ENCODE data around the gene AGBL5.

AGBL5 gene

DNA sequence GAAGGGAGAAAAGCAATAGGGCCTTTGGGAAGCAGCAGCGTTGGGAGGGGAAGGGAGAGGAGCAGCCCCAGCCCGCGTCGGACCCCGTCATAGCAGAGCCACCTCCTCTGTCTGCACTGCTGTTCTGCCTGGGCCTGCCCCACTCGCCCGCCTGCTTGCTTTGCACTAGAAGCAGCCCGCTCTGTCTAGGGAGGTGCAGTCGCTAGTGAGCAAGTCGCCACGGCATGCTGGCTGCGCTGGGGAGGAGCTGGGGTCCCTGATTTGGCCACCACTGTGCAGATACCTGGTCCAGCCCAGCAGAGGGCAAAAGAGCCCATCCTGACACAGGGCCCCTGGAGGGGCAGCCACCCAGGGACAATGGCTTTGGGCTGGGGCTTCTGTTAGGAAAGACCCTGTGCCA is 26.7 kb upstream of the AGBL5 start:
- DNase-seq (ENCODE audit: low read depth): no peak

DNA sequence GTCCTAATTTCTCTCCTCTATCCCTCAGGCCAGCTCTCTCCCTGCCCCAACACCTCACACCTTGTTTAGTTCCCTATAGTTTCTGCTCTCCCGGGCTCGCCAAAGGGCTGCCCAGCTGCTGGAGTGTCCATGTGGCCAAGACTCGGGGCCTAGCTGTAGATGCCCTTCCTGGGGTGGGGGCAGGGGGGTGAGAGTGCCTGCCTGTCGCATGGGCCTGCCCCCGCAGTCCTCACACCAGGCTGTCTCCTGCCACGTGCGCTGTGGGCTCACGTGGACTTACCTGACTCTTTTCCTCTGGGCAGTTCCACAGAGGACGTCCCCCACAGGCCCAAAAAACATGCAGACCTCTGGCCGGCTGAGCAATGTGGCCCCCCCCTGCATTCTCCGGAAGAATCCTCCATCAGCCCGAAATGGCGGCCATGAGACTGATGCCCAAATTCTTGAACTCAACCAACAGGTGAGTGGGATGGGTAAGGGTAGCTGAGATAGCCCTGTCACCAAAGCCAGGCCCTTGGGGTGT is 26.1 kb upstream of the AGBL5 start:
- no peak for DNase-seq (ENCODE audit: low read depth)

DNA sequence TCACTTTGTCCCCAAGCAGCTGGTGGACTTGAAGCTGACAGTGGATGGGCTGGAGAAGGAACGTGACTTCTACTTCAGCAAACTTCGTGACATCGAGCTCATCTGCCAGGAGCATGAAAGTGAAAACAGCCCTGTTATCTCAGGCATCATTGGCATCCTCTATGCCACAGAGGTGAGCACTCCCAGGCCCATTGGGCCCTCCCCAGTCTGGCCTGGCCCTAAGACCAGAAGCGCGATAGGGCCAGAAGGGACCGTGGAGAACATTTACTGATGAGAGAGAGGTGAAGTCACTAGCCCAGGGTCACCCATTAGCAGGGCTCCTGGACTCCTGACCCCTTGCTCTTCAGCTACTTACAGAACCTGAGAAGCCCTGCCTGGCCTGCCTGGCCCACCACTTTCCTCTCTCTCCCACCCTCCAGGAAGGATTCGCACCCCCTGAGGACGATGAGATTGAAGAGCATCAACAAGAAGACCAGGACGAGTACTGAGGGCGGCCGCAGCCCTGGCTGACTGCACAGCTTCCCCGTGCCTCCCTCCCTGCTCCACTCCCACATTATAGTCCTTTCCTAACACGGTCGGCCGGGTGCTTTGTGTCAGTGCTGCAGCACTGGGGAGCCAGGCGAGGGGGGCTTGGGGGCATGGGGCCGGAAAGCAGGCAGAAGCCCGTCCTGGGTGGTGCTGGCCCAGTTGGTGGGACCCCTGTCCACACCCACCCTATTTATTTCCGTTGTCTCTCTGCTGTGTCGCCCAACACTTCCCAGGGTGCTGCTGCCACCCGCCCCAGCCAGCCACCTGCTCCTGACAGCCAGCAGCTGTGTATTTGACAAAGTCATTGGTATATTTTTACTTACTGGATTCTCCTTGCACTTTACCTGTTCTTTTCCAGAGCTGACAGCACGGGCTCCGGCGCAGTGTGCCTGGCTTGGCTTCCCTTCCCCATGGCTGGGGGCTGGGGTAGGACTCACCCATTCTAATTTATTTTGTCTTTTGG is 25.3 kb upstream of the AGBL5 start:
- no peak for DNase-seq (ENCODE audit: low read depth)

DNA sequence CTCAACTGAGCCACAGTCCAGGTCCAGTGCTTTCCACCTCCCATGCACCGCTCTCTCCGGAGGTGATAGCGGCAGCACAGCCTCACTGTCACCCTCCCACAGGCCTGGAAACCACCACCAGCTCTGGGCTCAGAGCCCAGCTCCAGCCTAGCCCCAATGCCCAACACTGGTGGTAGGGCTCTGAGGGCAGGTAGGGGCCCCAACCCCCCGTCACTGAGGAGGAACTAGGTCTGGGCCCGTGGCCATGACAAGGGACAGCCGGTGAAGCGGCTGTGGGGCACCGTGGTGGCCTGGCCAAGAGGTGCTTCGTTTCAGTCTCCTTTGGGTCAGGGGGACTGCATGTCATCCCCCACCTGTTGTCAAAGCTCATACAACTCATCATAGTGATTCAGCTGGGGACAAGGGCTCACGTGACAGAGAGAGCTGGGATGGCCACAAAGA is 24.2 kb upstream of the AGBL5 start:
- DNase-seq (ENCODE audit: low read depth): no peak

DNA sequence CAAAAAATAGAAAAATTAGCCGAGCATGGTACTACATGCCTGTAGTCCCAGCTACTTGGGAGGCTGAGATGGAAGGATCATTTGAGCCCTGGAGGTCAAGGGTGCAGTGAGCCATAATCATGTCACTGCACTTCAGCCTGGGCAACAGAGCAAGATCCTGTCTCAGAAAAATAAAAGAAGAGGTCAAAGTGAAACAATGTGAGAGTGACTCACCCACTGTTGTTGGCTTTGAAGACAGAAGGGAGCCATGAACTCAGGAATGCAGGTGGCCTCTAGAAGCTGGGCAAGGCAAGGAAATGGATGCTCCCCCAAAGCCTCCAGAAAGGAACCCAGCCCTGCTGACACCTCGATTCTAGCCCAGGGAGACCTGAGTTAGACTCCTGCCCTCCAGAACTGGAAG is 22.4 kb upstream of the AGBL5 start:
- DNase-seq (ENCODE audit: low read depth): no peak

DNA sequence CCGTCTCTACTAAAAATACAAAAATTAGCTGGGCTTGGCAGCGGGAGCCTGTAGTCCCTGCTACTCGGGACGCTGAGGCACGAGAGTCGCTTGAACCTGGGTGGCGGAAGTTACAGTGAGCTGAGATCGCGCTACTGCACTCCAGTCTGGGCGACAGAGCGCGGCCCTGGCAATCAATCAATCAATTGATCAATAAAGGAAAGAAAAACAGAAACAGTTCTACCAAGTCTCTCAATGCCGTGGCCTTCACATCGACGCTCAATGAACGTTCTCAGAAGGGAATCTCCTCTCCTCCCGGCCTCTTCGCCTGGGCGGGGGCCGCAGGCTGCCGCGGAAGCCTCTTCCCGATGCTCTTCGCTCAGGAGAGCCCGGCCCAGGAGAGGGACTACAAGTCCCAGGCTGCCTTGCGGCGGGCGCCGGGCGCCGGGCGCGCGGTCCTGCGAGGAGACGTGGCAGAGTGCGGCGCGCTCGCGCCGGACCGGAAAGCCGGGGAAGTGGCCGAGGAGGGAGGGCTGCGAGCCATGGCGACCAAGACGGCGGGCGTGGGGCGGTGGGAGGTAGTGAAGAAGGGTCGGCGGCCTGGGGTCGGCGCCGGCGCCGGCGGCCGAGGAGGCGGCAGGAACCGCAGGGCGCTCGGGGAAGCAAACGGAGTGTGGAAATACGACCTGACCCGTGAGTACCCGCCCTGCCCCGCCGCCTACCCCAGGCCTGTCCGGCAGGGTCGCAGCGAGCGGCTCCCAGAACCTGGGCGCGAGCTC is 18.8 kb upstream of the AGBL5 start, which contains the start of gene TMEM214:
TMEM214 (plus strand) TSS at position 471 of the 758 bp plus-strand sequence; CDS start at position 522, 51 bp downstream.
- peak; percentile 69 for DNase-seq (ENCODE audit: low read depth)

DNA sequence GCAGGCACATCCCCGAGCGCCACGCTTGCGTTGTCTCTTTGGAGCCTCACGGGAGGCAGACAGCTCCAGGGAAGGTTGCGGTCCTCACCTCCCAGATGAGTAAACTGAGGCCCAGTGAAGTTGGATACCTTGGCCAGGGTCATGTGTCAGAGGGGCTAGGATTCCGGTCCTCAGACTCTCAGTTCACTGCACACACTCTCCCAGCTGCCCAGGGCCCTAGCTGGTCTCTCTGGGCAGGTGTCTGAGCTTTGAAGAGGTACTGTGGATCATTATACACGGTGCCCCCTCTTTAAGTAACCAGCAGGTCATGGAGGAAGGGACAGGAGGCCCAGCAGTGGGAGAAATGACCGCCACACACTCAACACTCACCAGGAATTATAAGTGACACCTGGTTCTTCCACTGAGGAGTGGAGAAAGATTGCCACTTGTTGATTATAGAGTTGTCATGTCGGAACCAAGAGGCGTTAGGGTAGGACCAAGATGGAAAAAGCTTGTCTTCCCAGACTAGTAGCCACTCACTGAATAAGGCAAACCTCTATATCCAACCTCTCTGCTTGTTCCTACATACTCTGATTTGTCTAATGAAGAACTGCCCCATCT is 18.1 kb upstream of the AGBL5 start:
- DNase-seq (ENCODE audit: low read depth): no peak

DNA sequence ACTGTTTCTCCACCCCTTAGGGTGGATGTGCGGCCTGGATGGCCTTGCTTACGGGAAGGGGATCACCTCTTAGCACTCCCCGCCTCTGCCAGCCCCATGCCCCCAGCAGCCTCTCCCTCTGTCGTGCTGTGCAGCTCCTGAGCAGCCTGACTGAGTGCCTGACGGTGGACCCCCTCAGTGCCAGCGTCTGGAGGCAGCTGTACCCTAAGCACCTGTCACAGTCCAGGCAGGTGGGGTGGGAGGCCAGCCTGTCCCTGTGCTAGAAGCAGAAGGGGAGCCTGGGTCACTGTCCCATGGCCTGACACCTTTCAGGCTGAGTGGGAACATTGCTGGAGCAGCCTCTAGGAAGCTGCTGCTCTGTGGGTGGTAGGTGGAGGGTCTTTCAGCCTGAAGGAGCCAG is 13.5 kb upstream of the AGBL5 start:
- DNase-seq (ENCODE audit: low read depth): no peak

DNA sequence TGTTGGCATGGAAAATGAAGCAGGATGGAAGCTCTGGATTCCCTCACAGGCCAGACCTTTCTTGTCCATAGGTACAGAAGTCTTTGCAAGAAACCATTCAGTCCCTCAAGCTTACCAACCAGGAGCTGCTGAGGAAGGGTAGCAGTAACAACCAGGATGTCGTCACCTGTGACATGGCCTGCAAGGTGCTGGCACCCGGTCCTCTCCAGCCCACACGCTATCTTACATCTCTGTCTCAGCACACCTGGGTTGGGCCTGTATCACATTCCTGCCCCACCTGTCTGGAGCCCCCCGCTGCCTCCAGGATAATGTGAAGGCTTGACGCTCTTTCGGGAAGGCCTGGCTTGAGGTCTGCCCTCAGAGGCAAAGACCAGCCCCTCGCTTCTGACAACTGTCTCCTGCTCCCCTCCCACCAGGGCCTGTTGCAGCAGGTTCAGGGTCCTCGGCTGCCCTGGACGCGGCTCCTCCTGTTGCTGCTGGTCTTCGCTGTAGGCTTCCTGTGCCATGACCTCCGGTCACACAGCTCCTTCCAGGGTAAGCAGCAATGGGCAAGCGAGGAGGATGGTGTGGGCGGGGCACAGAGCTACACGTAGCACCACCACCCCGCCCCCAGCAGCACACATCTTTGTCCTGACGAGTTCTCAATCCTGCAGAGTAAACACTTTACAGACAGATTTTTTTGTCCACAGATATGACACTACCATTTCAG is 12.7 kb upstream of the AGBL5 start:
- DNase-seq (ENCODE audit: low read depth): no peak

DNA sequence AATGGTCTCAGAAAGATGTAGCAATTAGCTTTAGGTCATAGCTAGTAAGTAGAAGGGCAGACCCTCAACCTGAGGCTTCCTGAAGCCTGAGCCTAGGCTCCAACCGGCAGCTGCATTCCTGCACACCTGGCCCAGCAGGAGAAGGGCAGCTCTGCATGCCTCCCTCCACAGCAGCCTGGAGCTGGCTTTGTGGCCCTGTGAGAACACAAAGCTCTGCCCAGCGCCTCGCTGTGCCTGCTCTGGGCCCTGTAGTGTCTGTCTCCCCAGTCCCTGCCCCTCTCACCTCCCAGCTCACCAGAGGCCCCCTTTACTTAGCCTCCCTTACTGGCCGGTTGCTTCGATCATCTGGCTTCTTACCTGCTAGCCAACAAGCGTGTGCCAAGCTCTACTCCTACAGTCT is 12.0 kb upstream of the AGBL5 start:
- DNase-seq (ENCODE audit: low read depth): no peak

DNA sequence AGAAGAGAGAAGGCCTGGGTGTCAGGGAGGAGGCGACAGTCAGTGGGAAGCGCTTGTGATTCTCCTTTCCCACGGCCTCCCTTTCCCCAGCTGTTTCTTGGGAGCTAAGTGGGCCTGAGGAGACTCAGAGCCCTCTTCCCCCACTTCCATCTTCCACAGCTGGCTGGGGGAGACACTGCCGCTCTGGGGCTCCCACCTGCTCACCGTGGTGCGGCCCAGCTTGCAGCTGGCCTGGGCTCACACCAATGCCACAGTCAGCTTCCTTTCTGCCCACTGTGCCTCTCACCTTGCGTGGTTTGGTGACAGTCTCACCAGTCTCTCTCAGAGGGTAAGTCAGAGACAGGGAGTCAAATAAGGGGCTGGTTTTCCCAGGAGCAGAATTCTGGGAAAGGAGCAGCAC is 11.6 kb upstream of the AGBL5 start:
- no peak for DNase-seq (ENCODE audit: low read depth)

DNA sequence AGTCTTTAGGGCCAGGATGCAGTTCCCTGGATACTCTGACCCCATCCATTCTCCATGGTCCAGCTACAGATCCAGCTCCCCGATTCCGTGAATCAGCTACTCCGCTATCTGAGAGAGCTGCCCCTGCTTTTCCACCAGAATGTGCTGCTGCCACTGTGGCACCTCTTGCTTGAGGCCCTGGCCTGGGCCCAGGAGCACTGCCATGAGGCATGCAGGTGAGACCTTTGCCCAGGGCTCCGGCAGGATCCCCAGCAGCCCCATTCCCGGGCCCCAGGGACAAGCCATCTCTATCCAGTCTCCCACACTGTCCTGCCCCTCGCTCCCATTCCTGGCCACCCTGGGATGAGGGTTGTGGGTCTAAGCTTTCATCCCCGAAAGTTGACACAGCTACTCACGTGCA is 11.2 kb upstream of the AGBL5 start:
- DNase-seq (ENCODE audit: low read depth): no peak

DNA sequence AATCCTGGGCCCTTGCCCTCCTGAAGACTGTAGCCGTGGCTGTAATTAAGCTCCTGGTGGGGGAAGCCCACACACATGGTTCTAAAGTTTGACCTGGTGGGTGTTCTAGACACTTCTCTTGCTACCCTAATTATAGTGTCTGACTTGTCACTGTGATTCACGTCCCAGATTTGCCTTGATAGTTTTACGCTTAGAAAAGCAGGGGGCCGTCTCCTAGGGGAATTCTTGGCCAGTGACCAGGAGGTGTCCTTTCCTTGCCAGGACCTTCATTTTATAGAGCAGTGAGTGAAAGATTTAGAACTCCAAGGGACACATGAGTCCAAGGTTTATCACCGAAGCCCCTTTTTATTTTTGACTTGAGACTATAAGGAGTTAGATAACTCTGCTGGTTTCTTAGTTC is 9.7 kb upstream of the AGBL5 start:
- no peak for DNase-seq (ENCODE audit: low read depth)

DNA sequence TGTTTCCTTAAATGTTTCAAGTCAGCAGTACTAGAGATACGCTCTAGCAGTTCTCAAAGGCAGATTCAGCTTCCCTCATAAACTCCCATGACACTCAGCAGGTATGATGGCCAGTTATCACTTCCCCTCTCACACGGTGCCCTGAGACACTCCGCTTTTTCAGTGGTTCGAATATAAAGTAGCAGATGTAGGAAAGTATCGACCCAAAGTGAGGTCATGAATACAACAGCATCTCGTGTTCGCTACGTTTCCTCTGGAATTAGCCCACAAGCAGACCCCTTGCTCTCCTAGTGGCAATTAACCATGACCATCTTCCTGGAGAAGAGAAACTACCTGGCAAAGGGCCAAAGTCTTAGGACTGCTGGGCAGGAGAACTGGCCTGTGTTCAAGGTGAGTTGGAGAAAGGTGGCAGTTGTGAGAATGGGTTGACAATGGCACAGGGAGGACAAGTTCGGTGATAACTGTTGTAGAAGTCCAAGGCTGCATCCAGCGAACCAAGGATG is 9.3 kb upstream of the AGBL5 start:
- no peak for DNase-seq (ENCODE audit: low read depth)

DNA sequence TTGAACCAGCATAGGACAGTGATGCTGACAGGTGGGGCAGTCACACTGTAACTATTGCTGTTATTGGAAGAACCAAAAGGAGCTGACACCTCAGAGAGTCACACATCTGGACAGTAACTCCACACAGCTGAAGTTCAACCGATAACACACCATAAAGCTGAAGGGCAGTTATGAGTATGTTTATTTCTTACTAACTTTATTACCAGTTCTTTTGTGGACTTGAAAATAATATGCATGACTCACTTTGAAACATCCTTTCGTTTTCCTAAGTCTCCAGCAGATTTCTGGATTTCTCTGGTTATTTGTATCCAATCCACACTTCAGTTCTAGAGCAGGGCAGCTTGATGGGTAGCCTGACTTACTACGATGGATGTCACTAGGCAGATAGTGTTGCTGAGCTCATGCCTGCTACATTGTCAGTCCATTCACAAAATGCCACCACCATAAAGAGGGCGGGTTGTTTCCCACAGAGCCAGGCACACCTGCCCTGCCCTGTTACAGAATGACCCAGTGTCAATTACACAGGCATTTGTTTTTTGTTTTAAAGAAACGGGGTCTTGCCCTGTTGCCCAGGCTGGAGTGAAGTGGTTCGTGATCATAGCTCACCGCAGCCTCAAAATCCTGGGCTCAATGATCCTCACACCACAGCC is 8.4 kb upstream of the AGBL5 start:
- no peak for DNase-seq (ENCODE audit: low read depth)

DNA sequence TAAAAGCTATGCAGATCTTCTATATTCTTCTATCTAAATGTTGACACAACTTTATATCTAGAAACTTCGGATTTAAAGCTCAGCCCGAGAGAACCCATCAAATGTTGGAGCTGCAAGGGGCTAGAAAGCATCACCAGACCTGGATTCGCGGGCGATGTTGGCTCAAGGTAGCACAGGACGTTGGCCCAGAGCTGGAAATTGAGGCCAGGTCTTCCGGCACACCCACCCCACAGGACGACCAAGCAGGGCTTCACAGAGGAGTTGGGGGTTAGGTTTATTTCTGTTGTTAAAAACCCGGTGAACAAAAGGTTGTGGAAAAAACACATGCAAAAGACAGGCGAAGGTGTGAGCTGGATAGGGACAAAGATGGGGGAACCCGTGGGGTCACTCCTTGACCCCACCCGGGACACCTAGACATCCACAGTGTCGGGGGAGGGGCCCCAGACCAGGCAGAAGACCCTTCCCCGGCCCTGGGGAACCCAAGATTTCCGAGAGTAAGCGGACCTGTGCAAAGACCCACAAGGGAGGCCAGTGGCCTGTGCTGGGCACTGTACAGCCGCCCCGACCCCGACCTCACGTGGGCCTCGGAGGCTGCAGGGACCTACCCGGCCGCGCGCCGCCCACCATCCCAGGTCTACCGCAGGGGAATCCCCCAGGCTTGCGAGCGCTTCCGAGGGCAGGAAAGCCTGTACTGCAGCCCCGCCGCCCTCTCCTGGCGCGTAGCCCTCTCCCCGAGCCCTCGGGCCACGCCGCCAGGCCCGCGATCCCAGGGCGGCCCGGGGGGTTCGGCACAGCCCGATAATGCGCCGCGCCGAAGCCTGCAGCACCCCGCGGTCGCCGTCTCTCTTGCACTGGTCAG is 1.8 kb upstream of the AGBL5 start:
- DNase-seq (ENCODE audit: low read depth): peak; percentile 66

DNA sequence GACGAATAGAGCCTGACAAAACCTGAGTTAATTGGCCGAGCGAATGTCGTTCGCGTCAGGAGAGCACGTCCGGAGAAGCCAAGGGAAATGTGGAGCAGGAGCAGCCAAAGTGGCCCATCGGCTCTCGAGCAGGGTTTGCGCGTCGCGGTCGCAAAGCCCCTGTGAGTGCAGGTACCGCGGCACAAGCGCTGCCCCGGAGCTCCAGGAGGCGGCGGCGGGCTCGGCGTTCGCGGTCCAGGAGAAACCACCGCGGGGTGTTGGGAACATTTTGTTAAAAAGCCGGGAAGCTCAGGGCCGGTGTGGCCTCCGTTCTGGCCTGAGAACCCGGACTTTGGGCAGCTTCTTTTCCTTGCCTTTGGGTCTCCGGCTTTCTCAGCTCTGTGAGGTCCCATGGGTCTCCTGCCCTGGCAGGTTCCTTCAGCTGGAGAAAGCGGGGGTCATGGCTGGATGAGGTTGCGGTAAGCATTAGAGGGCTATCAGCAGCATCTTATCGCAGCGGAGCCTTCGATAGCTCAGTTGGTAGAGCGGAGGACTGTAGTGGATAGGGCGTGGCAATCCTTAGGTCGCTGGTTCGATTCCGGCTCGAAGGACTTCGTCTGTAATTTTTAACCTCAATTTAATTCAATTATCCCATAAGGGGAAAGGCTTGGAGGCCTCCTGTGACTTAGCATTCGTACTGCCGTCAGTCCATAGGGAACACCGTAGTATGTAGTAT is 1.0 kb upstream of the AGBL5 start:
- DNase-seq (ENCODE audit: low read depth): peak; percentile 86

DNA sequence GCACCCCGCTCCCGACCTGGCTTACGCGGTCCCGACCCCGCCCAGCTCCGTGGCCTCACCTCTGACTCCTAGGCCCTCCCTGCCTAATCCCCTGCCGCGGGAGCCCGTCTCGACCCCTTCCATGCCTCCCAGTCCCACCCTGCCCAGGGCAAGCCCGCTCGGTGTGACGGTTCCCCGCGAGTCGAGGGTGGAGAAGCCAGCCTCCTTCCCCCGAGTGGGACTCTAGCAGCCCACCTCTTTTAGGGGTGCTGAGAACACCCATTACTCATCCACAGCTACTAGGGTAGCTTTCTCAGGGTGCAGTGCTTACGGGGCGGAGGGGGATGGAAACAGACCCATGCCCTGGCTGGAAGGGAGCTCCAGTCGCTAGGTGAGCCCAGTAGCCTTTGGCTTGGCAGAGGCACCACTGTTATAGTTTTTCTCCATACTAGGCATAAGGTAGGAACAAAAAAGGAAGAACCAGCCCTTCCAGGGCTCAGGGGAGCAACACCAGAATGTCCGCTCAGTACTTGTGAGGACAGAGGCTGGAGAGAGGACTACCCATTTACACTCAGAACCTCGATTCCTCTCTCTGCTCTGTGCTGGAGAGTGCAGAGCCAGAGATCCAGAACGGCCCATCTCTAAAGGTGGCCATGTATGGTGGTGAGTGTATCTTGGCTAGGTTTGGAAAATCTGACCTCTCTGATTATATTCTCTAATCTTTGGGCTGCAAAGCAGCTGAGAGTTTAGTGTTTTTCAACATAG is 606 bp downstream of the AGBL5 start:
- DNase-seq (ENCODE audit: low read depth): no peak

DNA sequence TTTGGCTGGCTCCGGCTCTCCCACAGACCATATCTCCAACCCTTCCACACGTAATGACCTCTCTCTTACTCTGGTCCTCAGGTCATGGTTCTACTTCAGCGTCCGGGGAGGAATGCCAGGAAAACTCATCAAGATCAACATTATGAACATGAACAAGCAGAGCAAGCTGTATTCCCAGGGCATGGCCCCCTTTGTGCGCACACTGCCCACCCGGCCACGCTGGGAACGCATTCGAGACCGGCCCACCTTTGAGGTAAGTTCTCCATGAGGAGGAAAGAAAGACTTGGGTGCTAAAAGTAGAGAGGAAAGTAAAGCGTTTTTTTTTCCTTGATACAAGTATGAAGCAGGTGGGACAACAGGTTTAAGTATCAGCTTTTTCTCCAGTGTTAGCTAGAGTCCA is 1.9 kb downstream of the AGBL5 start:
- no peak for DNase-seq (ENCODE audit: low read depth)
